GM12892 (cell line): ENCODE results near the gene GDF10.

ENCODE experiments used
- DNase-seq: peaks from one replicate; pipeline ENCODE4 v3.0.0; 2011; ENCODE audit not compliant: insufficient read length
- FAIRE-seq: peaks from 2 replicates; lab custom pipeline; 2011; peaks lifted over from hg19 to GRCh38; lab: Jason Lieb, UNC
- POLR2A ChIP-seq: IDR thresholded peaks from 2 replicates; pipeline ENCODE4 v1.6.1; 2011; ENCODE audit warnings: low read depth, low read length, control low read depth
- POLR2AphosphoS5 ChIP-seq: IDR thresholded peaks from 2 replicates; pipeline ENCODE4 v1.6.1; 2011; ENCODE audit warnings: low read depth, low read length, control low read depth
- TAF1 ChIP-seq: IDR thresholded peaks from 2 replicates; pipeline ENCODE4 v1.6.1; 2011; ENCODE audit warnings: low read depth, mild to moderate bottlenecking, control low read depth, low read length, borderline replicate concordance

GDF10 gene

DNA sequence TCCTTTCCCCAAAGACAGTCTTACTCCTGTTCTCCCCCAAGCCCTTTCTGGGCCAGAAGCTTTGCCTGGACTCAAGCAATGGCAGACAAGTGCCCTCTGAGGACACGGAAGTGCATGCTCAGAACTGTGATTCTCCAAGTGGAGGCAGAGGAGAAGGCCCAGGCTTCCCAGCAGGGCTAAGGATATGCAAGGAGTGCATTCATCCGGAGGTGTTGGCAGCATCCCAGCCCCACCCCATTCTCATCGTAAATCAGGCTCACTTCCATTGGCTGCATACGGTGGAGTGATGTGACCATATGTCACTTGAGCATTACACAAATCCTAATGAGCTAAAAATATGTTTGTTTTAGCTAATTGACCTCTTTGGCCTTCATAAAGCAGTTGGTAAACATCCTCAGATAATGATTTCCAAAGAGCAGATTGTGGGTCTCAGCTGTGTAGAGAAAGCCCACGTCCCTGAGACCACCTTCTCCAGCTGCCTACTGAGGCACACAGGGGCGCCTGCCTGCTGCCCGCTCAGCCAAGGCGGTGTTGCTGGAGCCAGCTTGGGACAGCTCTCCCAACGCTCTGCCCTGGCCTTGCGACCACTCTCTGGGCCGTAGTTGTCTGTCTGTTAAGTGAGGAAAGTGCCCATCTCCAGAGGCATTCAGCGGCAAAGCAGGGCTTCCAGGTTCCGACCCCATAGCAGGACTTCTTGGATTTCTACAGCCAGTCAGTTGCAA lies 46.7 kb downstream of the GDF10 start:
- no peak for TF ChIP-seq TAF1
- DNase-seq = no peak
- FAIRE-seq = no peak

GRCh38 chr10:47347303-47347675 lies 47.3 kb downstream of the GDF10 start:
- DNase-seq (no peak), FAIRE-seq (no peak)
- TF ChIP-seq POLR2AphosphoS5 (no peak), TAF1 (no peak), POLR2A (no peak)

DNA sequence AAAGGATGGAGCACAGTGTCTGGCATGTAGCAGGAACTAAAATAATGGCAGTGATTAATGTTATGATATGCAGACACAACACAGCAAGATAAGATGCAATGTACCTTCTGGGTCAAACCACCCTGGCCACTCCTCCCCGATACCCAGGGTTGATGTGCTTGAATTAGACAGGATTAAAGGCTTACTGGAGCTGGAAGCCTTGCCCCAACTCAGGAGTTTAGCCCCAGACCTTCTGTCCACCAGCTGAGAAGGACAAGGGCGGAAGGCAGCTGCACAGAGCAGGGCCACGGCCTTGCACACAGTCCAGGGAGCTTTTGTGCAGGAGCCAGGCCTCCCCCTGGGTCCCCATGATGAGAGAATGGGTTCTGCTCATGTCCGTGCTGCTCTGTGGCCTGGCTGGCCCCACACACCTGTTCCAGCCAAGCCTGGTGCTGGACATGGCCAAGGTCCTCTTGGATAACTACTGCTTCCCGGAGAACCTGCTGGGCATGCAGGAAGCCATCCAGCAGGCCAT lies 48.2 kb downstream of the GDF10 start, which contains the start of gene RBP3:
TSS of gene RBP3 (plus strand) at position 226 of the 514 bp plus-strand sequence. CDS start at position 348, 122 bp downstream.
- DNase-seq (no peak), FAIRE-seq (no peak)
- TF ChIP-seq TAF1 (no peak), POLR2A (no peak), POLR2AphosphoS5 (no peak)

DNA sequence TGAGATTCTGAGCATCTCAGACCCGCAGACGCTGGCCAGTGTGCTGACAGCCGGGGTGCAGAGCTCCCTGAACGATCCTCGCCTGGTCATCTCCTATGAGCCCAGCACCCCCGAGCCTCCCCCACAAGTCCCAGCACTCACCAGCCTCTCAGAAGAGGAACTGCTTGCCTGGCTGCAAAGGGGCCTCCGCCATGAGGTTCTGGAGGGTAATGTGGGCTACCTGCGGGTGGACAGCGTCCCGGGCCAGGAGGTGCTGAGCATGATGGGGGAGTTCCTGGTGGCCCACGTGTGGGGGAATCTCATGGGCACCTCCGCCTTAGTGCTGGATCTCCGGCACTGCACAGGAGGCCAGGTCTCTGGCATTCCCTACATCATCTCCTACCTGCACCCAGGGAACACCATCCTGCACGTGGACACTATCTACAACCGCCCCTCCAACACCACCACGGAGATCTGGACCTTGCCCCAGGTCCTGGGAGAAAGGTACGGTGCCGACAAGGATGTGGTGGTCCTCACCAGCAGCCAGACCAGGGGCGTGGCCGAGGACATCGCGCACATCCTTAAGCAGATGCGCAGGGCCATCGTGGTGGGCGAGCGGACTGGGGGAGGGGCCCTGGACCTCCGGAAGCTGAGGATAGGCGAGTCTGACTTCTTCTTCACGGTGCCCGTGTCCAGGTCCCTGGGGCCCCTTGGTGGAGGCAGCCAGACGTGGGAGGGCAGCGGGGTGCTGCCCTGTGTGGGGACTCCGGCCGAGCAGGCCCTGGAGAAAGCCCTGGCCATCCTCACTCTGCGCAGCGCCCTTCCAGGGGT lies 48.9 kb downstream of the GDF10 start:
- DNase-seq (no peak), FAIRE-seq (no peak)
- TF ChIP-seq TAF1 (no peak), POLR2A (no peak), POLR2AphosphoS5 (no peak)

- FAIRE-seq (no peak), DNase-seq (no peak)
- TF ChIP-seq POLR2AphosphoS5 (no peak), TAF1 (no peak), POLR2A (no peak)
Measured at GRCh38 chr10:47349516-47349915, 49.5 kb downstream of the GDF10 start.

GRCh38 chr10:47349941-47350371 lies 50.0 kb downstream of the GDF10 start:
- FAIRE-seq = no peak

DNA sequence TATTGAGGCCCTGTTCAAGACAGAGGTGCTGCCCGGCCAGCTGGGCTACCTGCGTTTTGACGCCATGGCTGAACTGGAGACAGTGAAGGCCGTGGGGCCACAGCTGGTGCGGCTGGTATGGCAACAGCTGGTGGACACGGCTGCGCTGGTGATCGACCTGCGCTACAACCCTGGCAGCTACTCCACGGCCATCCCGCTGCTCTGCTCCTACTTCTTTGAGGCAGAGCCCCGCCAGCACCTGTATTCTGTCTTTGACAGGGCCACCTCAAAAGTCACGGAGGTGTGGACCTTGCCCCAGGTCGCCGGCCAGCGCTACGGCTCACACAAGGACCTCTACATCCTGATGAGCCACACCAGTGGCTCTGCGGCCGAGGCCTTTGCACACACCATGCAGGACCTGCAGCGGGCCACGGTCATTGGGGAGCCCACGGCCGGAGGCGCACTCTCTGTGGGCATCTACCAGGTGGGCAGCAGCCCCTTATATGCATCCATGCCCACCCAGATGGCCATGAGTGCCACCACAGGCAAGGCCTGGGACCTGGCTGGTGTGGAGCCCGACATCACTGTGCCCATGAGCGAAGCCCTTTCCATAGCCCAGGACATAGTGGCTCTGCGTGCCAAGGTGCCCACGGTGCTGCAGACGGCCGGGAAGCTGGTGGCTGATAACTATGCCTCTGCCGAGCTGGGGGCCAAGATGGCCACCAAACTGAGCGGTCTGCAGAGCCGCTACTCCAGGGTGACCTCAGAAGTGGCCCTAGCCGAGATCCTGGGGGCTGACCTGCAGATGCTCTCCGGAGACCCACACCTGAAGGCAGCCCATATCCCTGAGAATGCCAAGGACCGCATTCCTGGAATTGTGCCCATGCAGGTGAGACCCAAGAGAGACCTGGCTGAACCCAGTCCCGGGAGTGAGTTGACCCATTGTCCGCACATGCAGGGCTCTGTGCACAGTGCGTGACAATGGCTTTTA lies 51.0 kb downstream of the GDF10 start:
- DNase-seq = no peak
- no peak for TF ChIP-seq POLR2AphosphoS5
- TF ChIP-seq TAF1 = no peak
- TF ChIP-seq POLR2A = no peak

More at GRCh38 chr10:47349941-47350371, 50.0 kb downstream of the GDF10 start:
- TF ChIP-seq POLR2A (no peak), TAF1 (no peak), POLR2AphosphoS5 (no peak)
- DNase-seq = no peak

GRCh38 chr10:47351899-47352815 lies 52.2 kb downstream of the GDF10 start:
- FAIRE-seq (no peak), DNase-seq (no peak)
- no peak for TF ChIP-seq POLR2A
- no peak for TF ChIP-seq TAF1
- TF ChIP-seq POLR2AphosphoS5 = no peak

More for the DNA sequence above, 51.0 kb downstream of the GDF10 start:
- FAIRE-seq = no peak

- no peak for DNase-seq
- no peak for FAIRE-seq
Measured at GRCh38 chr10:47353351-47353750, 53.4 kb downstream of the GDF10 start.

GRCh38 chr10:47354165-47354564 lies 54.2 kb downstream of the GDF10 start:
- no peak for DNase-seq
- no peak for FAIRE-seq
- TF ChIP-seq POLR2A = no peak
- TF ChIP-seq TAF1 = no peak
- TF ChIP-seq POLR2AphosphoS5 = no peak

More at GRCh38 chr10:47353351-47353750, 53.4 kb downstream of the GDF10 start:
- TF ChIP-seq TAF1 (no peak), POLR2A (no peak), POLR2AphosphoS5 (no peak)
